Natural killer cell (primary cell): ENCODE measurements around the gene DRGX. TPM values are rescaled to one million over a fixed set of nuclear protein-coding genes. Genes with fewer than 3 reads are reported as not detected.

Source experiments
- ATAC-seq, 3 donors: fragments of 150-1000 bp in 2 of 3; fragments of 200-7000 bp in 1 of 3; cut with Tn5 transposase; 1 replicate in 1 of 3; 2 replicates in 2 of 3; pipeline ENCODE4 v1.10.0; 2021; ENCODE audit warnings: mild to moderate bottlenecking in 2 of 3, moderate library complexity in 2 of 3
- DNase-seq, 2 donors: peaks; one replicate each; pipeline versions ENCODE4 v3.0.0 to v3.0.0-alpha.2; 2013 to 2021; ENCODE audit warnings: mixed read lengths in 1 of 2
- H3K27ac ChIP-seq: one replicate; pipeline ENCODE4 v1.5.1; 2013; ENCODE audit warnings: mild to moderate bottlenecking, low read length
- H3K27me3 ChIP-seq: one replicate; pipeline ENCODE4 v1.6.1; 2013; ENCODE audit warnings: low read length; ENCODE audit not compliant: control insufficient read depth, insufficient read depth
- H3K36me3 ChIP-seq: one replicate; pipeline ENCODE4 v1.6.1; 2013; ENCODE audit warnings: low read length; ENCODE audit not compliant: control insufficient read depth, insufficient read depth
- H3K4me1 ChIP-seq: one replicate; pipeline ENCODE4 v1.6.1; 2013; ENCODE audit warnings: low read length; ENCODE audit not compliant: control insufficient read depth, insufficient read depth
- H3K4me3 ChIP-seq: one replicate; pipeline ENCODE4 v1.5.1; 2013; ENCODE audit warnings: low read length
- H3K9me3 ChIP-seq: one replicate; pipeline ENCODE4 v1.6.1; 2013; ENCODE audit warnings: low read length; ENCODE audit not compliant: control insufficient read depth, insufficient read depth
- H3K27ac Mint-ChIP-seq, 2 donors: one replicate each; pipeline ENCODE4 v1.8.0; 2022; ENCODE audit warnings: mild to moderate bottlenecking in 2 of 2, mixed read lengths in 2 of 2, moderate library complexity in 1 of 2
- H3K27me3 Mint-ChIP-seq, 2 donors: one replicate each; pipeline ENCODE4 v1.8.0; 2022; ENCODE audit warnings: low read depth in 2 of 2, mixed read lengths in 2 of 2
- H3K36me3 Mint-ChIP-seq: one replicate; pipeline ENCODE4 v1.8.0; 2022; ENCODE audit warnings: mixed read lengths
- H3K4me1 Mint-ChIP-seq, 2 donors: one replicate each; pipeline ENCODE4 v1.8.0; 2022; ENCODE audit warnings: mixed read lengths in 2 of 2
- H3K4me3 Mint-ChIP-seq: one replicate; pipeline ENCODE4 v1.8.0; 2022; ENCODE audit warnings: mild to moderate bottlenecking, moderate library complexity, mixed read lengths
- H3K9me3 Mint-ChIP-seq, 2 donors: one replicate each; pipeline ENCODE4 v1.8.0; 2022; ENCODE audit warnings: mixed read lengths in 2 of 2
- CTCF ChIP-seq: fragments of 200-600 bp; IDR thresholded peaks from one replicate; pipeline ENCODE4 v1.8.0; 2022; ENCODE audit warnings: antibody characterized with exemption
- WGBS: methylation state at CpG from one replicate; pipeline ENCODE4 v1.1.7; 2013; ENCODE audit warnings: missing lambda C conversion rate; ENCODE audit not compliant: insufficient coverage; 5-methylcytosine and 5-hydroxymethylcytosine counted together
- intact Hi-C: fragments of 100-400 bp; cut with micrococcal nuclease; formaldehyde crosslinking; loops from one replicate; pipeline ENCODE4 v1.14.2; 2022
- total RNA-seq, 4 donors: library from RNA; stranded (reverse); fragments of 120-200 nt in 1 of 4; gene quantifications; one replicate each; pipeline versions ENCODE4 v1.2.3 to v1.2.4, GENCODE V29; 2013 to 2022

The DRGX gene
- total RNA-seq, 3 donors from 2014 or later (not counting 1 experiment from before 2014, with no cell fraction given), result not detected

DNA sequence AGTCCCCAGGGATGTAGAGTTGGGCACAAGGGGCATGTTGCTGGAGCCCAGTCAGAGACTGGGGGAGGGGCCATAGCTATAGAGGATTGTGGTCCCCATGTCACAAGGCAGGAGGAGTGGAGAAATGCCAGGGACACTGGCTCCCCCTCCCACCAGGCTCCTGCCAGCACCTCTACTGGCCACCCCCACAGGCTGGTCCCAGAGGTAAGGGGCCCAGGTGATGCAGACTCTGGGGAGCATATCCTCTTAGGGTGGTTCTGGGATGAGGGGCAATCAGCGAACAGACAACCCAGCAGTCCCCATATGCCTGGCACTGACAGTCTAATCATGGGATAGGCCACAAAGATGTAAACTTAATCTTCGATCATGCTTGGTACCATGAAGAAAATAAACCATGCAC, 75.7 kb downstream of the DRGX start:
- Histone ChIP-seq H3K4me1 (peaks cover 6% of the 10 kb centered on the region), H3K36me3 (no peaks in the 10 kb centered on the region), H3K9me3 (no peaks in the 10 kb centered on the region), H3K27me3 (no peaks in the 10 kb centered on the region), H3K4me3 (no peak overlapping the region), H3K27ac (no peak overlapping the region)
- no peaks in the 10 kb centered on the region for H3K27me3 Mint-ChIP-seq
- ATAC-seq (no peak), DNase-seq (no peak)
- no peak for TF ChIP-seq CTCF
- peaks cover 0 to 5% of the 10 kb centered on the region in 2 donors for H3K4me1 Mint-ChIP-seq
- no peaks in the 10 kb centered on the region for H3K9me3 Mint-ChIP-seq
- 97% methylated on average over 2 of the region's 2 CpGs for WGBS
- H3K27ac Mint-ChIP-seq, result no peak overlapping the region
- no peak overlapping the region for H3K4me3 Mint-ChIP-seq
- intact Hi-C loops, result no loop called here
- no peaks in the 10 kb centered on the region for H3K36me3 Mint-ChIP-seq

GRCh38 chr10:49319206-49319605, 76.7 kb downstream of the DRGX start:
- Mint-ChIP-seq H3K36me3 (no peaks in the 10 kb centered on the region), H3K27ac (no peak overlapping the region), H3K9me3 (no peaks in the 10 kb centered on the region), H3K27me3 (no peaks in the 10 kb centered on the region), H3K4me1 (peaks cover 0 to 5% of the 10 kb centered on the region in 2 donors), H3K4me3 (no peak overlapping the region)
- H3K4me3 ChIP-seq, result no peak overlapping the region
- DNase-seq (no peak), ATAC-seq (no peak)
- TF ChIP-seq CTCF, result no peak
- H3K27me3 ChIP-seq, result no peaks in the 10 kb centered on the region
- 100% methylated on average over 1 of the region's 1 CpG for WGBS
- intact Hi-C loops, result no loop called here
- peaks cover 6% of the 10 kb centered on the region for H3K4me1 ChIP-seq
- no peaks in the 10 kb centered on the region for H3K36me3 ChIP-seq
- no peaks in the 10 kb centered on the region for H3K9me3 ChIP-seq
- H3K27ac ChIP-seq, result no peak overlapping the region

GRCh38 chr10:49318755-49319154, 77.1 kb downstream of the DRGX start:
- no peaks in the 10 kb centered on the region for H3K36me3 ChIP-seq
- no peak overlapping the region for H3K4me3 Mint-ChIP-seq
- intact Hi-C loops, result no loop called here
- H3K27ac ChIP-seq, result no peak overlapping the region
- TF ChIP-seq CTCF, result no peak
- H3K27me3 ChIP-seq, result no peaks in the 10 kb centered on the region
- no peaks in the 10 kb centered on the region for H3K27me3 Mint-ChIP-seq
- H3K36me3 Mint-ChIP-seq, result no peaks in the 10 kb centered on the region
- ATAC-seq, result no peak
- H3K4me3 ChIP-seq, result no peak overlapping the region
- DNase-seq, result no peak
- peaks cover 0 to 5% of the 10 kb centered on the region in 2 donors for H3K4me1 Mint-ChIP-seq
- peaks cover 6% of the 10 kb centered on the region for H3K4me1 ChIP-seq
- no peaks in the 10 kb centered on the region for H3K9me3 Mint-ChIP-seq
- H3K27ac Mint-ChIP-seq, result no peak overlapping the region
- H3K9me3 ChIP-seq, result no peaks in the 10 kb centered on the region

DNA sequence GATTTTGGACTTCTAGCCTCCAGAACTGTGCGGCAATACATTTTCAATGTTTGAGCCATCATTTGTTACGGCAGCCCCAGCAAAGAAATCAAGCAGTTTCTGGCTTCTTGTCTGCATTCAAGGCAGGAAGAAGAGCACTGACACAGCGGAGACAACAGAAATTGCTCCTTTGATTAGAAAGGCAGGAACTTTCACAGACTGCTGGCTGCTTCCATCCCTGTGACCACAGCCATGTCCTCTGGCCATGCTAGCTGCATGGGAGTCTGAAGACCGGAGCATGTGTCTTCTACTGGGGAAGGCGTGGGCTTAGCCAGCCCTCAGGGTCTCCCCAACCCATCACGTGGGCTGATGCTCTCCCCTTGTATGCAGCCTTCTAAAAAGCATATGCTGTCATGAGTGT, 77.9 kb downstream of the DRGX start:
- Histone ChIP-seq H3K36me3 (no peaks in the 10 kb centered on the region), H3K27ac (no peak overlapping the region), H3K4me1 (peaks cover 6% of the 10 kb centered on the region), H3K27me3 (no peaks in the 10 kb centered on the region), H3K4me3 (no peak overlapping the region), H3K9me3 (no peaks in the 10 kb centered on the region)
- TF ChIP-seq CTCF, result no peak
- intact Hi-C loops, result no loop called here
- Mint-ChIP-seq H3K36me3 (no peaks in the 10 kb centered on the region), H3K27ac (no peak overlapping the region), H3K4me1 (peaks cover 0 to 10% of the 10 kb centered on the region in 2 donors), H3K27me3 (peaks cover 0 to 2% of the 10 kb centered on the region in 2 donors), H3K9me3 (no peaks in the 10 kb centered on the region), H3K4me3 (no peak overlapping the region)
- DNase-seq (no peak), ATAC-seq (no peak)
- 93% methylated on average over 6 of the region's 6 CpGs for WGBS
